Fibroblast of lung (primary cell): ENCODE measurements around the gene APCDD1L. TPM values are rescaled to one million over a fixed set of nuclear protein-coding genes. Genes with fewer than 3 reads are reported as not detected.

Experiments used
- DNase-seq, 2 donors: peaks; one replicate each; pipeline versions ENCODE4 v3.0.0 to v3.0.0-alpha.2; 2010; ENCODE audit warnings: low read depth in 2 of 2
- H2AFZ ChIP-seq: 2 replicates; pipeline ENCODE4 v1.5.1; 2012; ENCODE audit warnings: low read length, control low read depth, inconsistent platforms
- H3K27ac ChIP-seq: 2 replicates; pipeline ENCODE4 v1.5.1; 2011; ENCODE audit warnings: low read length, control low read depth; ENCODE audit not compliant: insufficient read depth
- H3K27me3 ChIP-seq: 2 replicates; pipeline ENCODE4 v1.5.1; 2011; ENCODE audit warnings: mild to moderate bottlenecking, low read length; ENCODE audit not compliant: control insufficient read depth, insufficient read depth
- H3K36me3 ChIP-seq: 2 replicates; pipeline ENCODE4 v1.5.1; 2011; ENCODE audit warnings: low read length; ENCODE audit not compliant: control insufficient read depth, insufficient read depth
- H3K4me1 ChIP-seq: 2 replicates; pipeline ENCODE4 v1.5.1; 2011; ENCODE audit warnings: low read length; ENCODE audit not compliant: control insufficient read depth, insufficient read depth; ENCODE audit errors: extremely low read depth
- H3K4me2 ChIP-seq: 2 replicates; pipeline ENCODE4 v1.5.1; 2011; ENCODE audit warnings: low read length, control low read depth; ENCODE audit not compliant: insufficient read depth; ENCODE audit errors: extremely low read depth
- H3K4me3 ChIP-seq, 4 experiments: fragments of 200-600 bp in 1 of 4; sonication (generic) in 1 of 4; replicated peaks in 1 of 4; 2 replicates each; pipeline ENCODE4 v1.5.1; 2011 to 2016; ENCODE audit warnings: low read length in 4 of 4, low read depth in 3 of 4, mild to moderate bottlenecking in 3 of 4, control low read depth in 2 of 4, inconsistent platforms in 1 of 4, mixed read lengths in 1 of 4; ENCODE audit not compliant: insufficient read depth in 1 of 4; ENCODE audit errors: control extremely low read depth in 1 of 4
- H3K79me2 ChIP-seq: 2 replicates; pipeline ENCODE4 v1.5.1; 2012; ENCODE audit warnings: mild to moderate bottlenecking, low read length, inconsistent platforms; ENCODE audit not compliant: control insufficient read depth, insufficient read depth
- H3K9ac ChIP-seq: 2 replicates; pipeline ENCODE4 v1.5.1; 2011; ENCODE audit warnings: mild to moderate bottlenecking, low read length, control low read depth; ENCODE audit not compliant: insufficient read depth
- H3K9me3 ChIP-seq: 2 replicates; pipeline ENCODE4 v1.5.1; 2012; ENCODE audit warnings: low read depth, low read length; ENCODE audit not compliant: control insufficient read depth, insufficient read depth
- H4K20me1 ChIP-seq: 2 replicates; pipeline ENCODE4 v1.5.1; 2011; ENCODE audit warnings: low read length; ENCODE audit not compliant: control insufficient read depth, insufficient read depth; ENCODE audit errors: extremely low read depth
- CTCF ChIP-seq, 2 donors: IDR thresholded peaks in 1 of 2; conservative IDR thresholded peaks in 1 of 2; 1 replicate in 1 of 2; 2 replicates in 1 of 2; pipeline ENCODE4 v1.5.1; 2011 to 2012; ENCODE audit warnings: low read length in 2 of 2, control low read depth in 1 of 2, inconsistent platforms in 1 of 2, low read depth in 1 of 2, mild to moderate bottlenecking in 1 of 2
- EZH2 ChIP-seq: IDR thresholded peaks from 2 replicates; pipeline ENCODE4 v1.5.1; 2012; ENCODE audit warnings: low read length, control low read depth, mild to moderate bottlenecking; ENCODE audit errors: missing control alignments
- polyA plus RNA-seq, 2 donors: library from polyadenylated mRNA; depleted of rRNA in 1 of 2; stranded (reverse) in 1 of 2; unstranded in 1 of 2; fragments of >200 nt; gene quantifications; 2 replicates each; pipeline ENCODE4 v1.2.1, GENCODE V29; 2011 to 2012; ENCODE audit warnings: missing spikeins in 1 of 2
- total RNA-seq: library from RNA; depleted of rRNA; stranded (reverse); fragments of >200 nt; gene quantifications from 2 replicates; pipeline ENCODE4 v1.2.1, GENCODE V29; 2014

APCDD1L gene
- total and polyA plus RNA-seq, 2 donors (not counting 1 experiment from before 2014, with no cell fraction given), result 0.18 to 0.99 TPM

GRCh38 chr20:58473453-58474425 lies 41.5 kb downstream of the APCDD1L start:
- H3K9me3 ChIP-seq, result no peaks in the 10 kb centered on the region
- no peak overlapping the region for H3K9ac ChIP-seq
- H3K27me3 ChIP-seq, result no peaks in the 10 kb centered on the region
- no peak overlapping the region for H3K27ac ChIP-seq
- TF ChIP-seq CTCF (conservative IDR thresholded peaks at IDR 0.05 in 1 of 2, IDR thresholded peaks at IDR 0.05 in 1 of 2; ENCODE audit: low read depth in 1 of 2, low read length in 2 of 2) (no peak), EZH2 (no peak)
- H3K4me1 ChIP-seq, result no peaks in the 10 kb centered on the region
- no peak overlapping the region for H2AFZ ChIP-seq
- H3K79me2 ChIP-seq, result no peaks in the 10 kb centered on the region
- no peaks in the 10 kb centered on the region for H3K36me3 ChIP-seq
- no peak for DNase-seq
- no peaks in the 10 kb centered on the region for H4K20me1 ChIP-seq
- H3K4me2 ChIP-seq, result no peak overlapping the region
- H3K4me3 ChIP-seq, result no peak overlapping the region

- DNase-seq, result no peak
- no peak for TF ChIP-seq CTCF (conservative IDR thresholded peaks at IDR 0.05 in 1 of 2, IDR thresholded peaks at IDR 0.05 in 1 of 2; ENCODE audit: low read depth in 1 of 2, low read length in 2 of 2)
- TF ChIP-seq EZH2, result no peak
- Histone ChIP-seq H3K79me2 (no peaks in the 10 kb centered on the region), H2AFZ (no peak overlapping the region), H3K36me3 (no peaks in the 10 kb centered on the region), H3K4me3 (no peak overlapping the region), H3K4me1 (no peaks in the 10 kb centered on the region), H3K27ac (no peak overlapping the region), H3K4me2 (no peak overlapping the region), H3K9ac (no peak overlapping the region), H3K9me3 (no peaks in the 10 kb centered on the region), H4K20me1 (no peaks in the 10 kb centered on the region), H3K27me3 (no peaks in the 10 kb centered on the region)
Observed at GRCh38 chr20:58472273-58473018, 42.8 kb downstream of the APCDD1L start.
